Left lung (tissue), 10 donors: ENCODE measurements around the gene PRDM7. TPM values are rescaled to one million over a fixed set of nuclear protein-coding genes. Genes with fewer than 3 reads are reported as not detected.

Source experiments
- ATAC-seq: fragments of 200-7000 bp; cut with Tn5 transposase; one replicate; pipeline ENCODE4 v1.9.1; 2020; ENCODE audit warnings: moderate library complexity
- DNase-seq, 4 donors: peaks; one replicate each; pipeline ENCODE4 v3.0.0-alpha.2; 2013 to 2020
- H3K27ac ChIP-seq, 2 donors: fragments of 200-600 bp; sonication (generic) in 1 of 2; one replicate each; pipeline versions ENCODE4 v1.5.0 to v1.8.0; 2020 to 2021
- H3K27me3 ChIP-seq, 2 donors: fragments of 200-600 bp; sonication (generic) in 1 of 2; one replicate each; pipeline versions ENCODE4 v1.5.0 to v1.8.0; 2020 to 2021
- H3K36me3 ChIP-seq, 2 donors: fragments of 200-600 bp; sonication (generic) in 1 of 2; one replicate each; pipeline versions ENCODE4 v1.5.0 to v1.8.0; 2020 to 2021
- H3K4me1 ChIP-seq, 2 donors: fragments of 200-600 bp; one replicate each; pipeline ENCODE4 v1.8.0; 2021
- H3K4me3 ChIP-seq, 2 donors: fragments of 200-600 bp; sonication (generic) in 1 of 2; one replicate each; pipeline versions ENCODE4 v1.5.0 to v1.8.0; 2020 to 2021; ENCODE audit warnings: mild to moderate bottlenecking in 1 of 2
- H3K9me3 ChIP-seq, 2 donors: fragments of 200-600 bp; sonication (generic) in 1 of 2; one replicate each; pipeline versions ENCODE4 v1.5.0 to v1.8.0; 2020 to 2021
- CTCF ChIP-seq, 2 donors: fragments of 200-600 bp; sonication (generic) in 1 of 2; IDR thresholded peaks; one replicate each; pipeline versions ENCODE4 v1.5.0 to v1.8.0; 2021; ENCODE audit warnings: antibody characterized with exemption in 2 of 2
- intact Hi-C, 2 donors: fragments of 100-400 bp; cut with DNase I; formaldehyde crosslinking; loops; one replicate each; pipeline versions ENCODE4 v1.11.2 to v1.14.2; 2022
- polyA plus RNA-seq, 6 donors: library from polyadenylated mRNA; unstranded; fragments of 120-200 nt; gene quantifications; one replicate each; pipeline ENCODE4 v1.2.1, GENCODE V29; 2013; ENCODE audit not compliant: insufficient read length in 6 of 6
- total RNA-seq, 2 donors: library from RNA; stranded (reverse); fragmentation: NEBNext Ultra II Directional; extraction: Animal tissue kit (Norgen Biotek cat#: 25700); gene quantifications; one replicate each; pipeline ENCODE4 v1.2.1, GENCODE V29; 2021
- donor health status: DM: no; HTN: yes; CAD: no.
- donor health status: DM: no; HTN: no; CAD: no.

PRDM7 gene
- total and polyA plus RNA-seq, 8 donors, result 0.45 to 1.1 (median 0.83) TPM; not detected in 2

GRCh38 chr16:90081606-90081970, 4.5 kb upstream of the PRDM7 start:
- intact Hi-C loops, result no loop called here
- H3K27me3 ChIP-seq, result peaks cover 7 to 33% of the 10 kb centered on the region in 2 donors
- H3K4me3 ChIP-seq, result no peak overlapping the region
- H3K27ac ChIP-seq, result no peak overlapping the region
- DNase-seq (no peak), ATAC-seq (no peak)
- H3K9me3 ChIP-seq, result no peaks in the 10 kb centered on the region
- H3K36me3 ChIP-seq, result no peaks in the 10 kb centered on the region
- no peak for TF ChIP-seq CTCF (IDR thresholded peaks at IDR 0.05)
- H3K4me1 ChIP-seq, result peaks cover 0 to 28% of the 10 kb centered on the region in 2 donors

- Histone ChIP-seq H3K4me3 (peak overlapping the region in 1 of 2 donors; percentile 43), H3K9me3 (no peaks in the 10 kb centered on the region), H3K4me1 (peaks cover 0 to 25% of the 10 kb centered on the region in 2 donors), H3K36me3 (no peaks in the 10 kb centered on the region), H3K27ac (no peak overlapping the region), H3K27me3 (peaks cover 7 to 33% of the 10 kb centered on the region in 2 donors)
- intact Hi-C loops, result no loop called here
- ATAC-seq (no peak), DNase-seq (no peak)
- TF ChIP-seq CTCF (IDR thresholded peaks at IDR 0.05), result no peak
Observed at GRCh38 chr16:90078579-90078895, 1.4 kb upstream of the PRDM7 start.

GRCh38 chr16:90077757-90078578, 837 bp upstream of the PRDM7 start:
- peak overlapping the region in 1 of 2 donors; percentile 57 for H3K27ac ChIP-seq
- H3K4me3 ChIP-seq, result peak overlapping the region in 1 of 2 donors; percentile 43

DNA sequence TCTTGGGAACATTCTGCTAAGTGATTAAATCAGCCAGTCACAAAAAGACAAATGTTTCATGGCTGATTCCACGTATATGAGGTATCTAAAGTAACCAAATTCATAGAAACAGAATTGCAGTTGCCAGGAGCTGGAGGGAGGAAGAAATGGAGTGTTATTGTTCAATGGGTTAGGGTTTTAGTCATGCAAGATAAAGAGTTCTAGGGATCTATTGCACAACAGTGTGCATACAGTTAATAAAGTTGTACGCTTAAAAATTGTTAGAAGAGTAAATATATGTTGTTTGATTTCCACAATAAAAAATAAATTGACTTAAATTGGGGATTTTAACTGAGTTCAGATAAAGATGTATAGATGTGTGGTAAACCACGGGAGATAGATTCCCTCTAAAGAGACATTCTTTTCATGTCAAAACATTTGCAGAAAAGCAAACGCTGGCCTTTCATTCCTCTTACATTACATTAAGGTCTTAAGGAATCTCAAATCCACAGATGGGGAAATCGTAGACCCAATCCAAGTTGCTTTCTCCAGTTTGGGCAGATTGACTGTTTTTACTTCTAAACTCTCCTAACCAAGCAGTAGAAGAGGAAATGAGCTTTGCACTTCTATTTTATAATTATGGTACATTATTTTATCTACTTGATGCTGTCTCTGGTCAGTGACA, 4.6 kb downstream of the PRDM7 start:
- H3K9me3 ChIP-seq, result no peaks in the 10 kb centered on the region
- DNase-seq (no peak), ATAC-seq (no peak)
- no peak overlapping the region for H3K27ac ChIP-seq
- intact Hi-C loops, result no loop called here
- H3K4me1 ChIP-seq, result peaks cover 0 to 8% of the 10 kb centered on the region in 2 donors
- no peak overlapping the region for H3K4me3 ChIP-seq
- H3K27me3 ChIP-seq, result peaks cover 0 to 7% of the 10 kb centered on the region in 2 donors
- TF ChIP-seq CTCF (IDR thresholded peaks at IDR 0.05), result no peak
- no peaks in the 10 kb centered on the region for H3K36me3 ChIP-seq

More at GRCh38 chr16:90077757-90078578, 837 bp upstream of the PRDM7 start:
- Histone ChIP-seq H3K36me3 (no peaks in the 10 kb centered on the region), H3K4me1 (peaks cover 0 to 25% of the 10 kb centered on the region in 2 donors), H3K27me3 (peaks cover 7 to 33% of the 10 kb centered on the region in 2 donors), H3K9me3 (no peaks in the 10 kb centered on the region)
- ATAC-seq (peak; percentile 2), DNase-seq (peak in 2 of 4 donors; percentile 8 to 26)
- intact Hi-C loops, result no loop called here
- TF ChIP-seq CTCF (IDR thresholded peaks at IDR 0.05), result no peak

DNA sequence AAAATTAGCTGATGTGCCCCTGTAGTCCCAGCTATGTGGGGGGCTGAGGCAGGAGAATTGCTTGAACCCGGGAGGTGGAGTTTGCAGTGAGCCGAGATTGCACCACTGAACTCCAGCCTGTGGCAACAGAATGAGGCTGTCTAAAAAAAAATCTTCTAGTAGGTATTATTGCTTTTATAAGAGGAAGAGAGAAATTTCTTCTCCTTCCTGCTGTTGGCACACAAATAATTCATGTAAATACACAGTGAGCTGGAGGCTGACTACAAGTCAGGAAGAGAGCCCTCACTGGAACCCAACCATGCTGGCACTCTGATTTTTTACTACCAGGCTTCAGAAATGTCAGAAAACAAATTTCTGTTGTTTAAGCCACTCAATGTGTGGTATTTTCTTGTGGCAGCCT, 6.7 kb downstream of the PRDM7 start:
- TF ChIP-seq CTCF (IDR thresholded peaks at IDR 0.05), result no peak
- Histone ChIP-seq H3K4me1 (peaks cover 0 to 7% of the 10 kb centered on the region in 2 donors), H3K9me3 (no peaks in the 10 kb centered on the region), H3K4me3 (no peak overlapping the region), H3K27ac (peak overlapping the region in 1 of 2 donors; percentile 28), H3K36me3 (no peaks in the 10 kb centered on the region), H3K27me3 (peaks cover 0 to 2% of the 10 kb centered on the region in 2 donors)
- intact Hi-C loops, result no loop called here
- ATAC-seq (no peak), DNase-seq (no peak)
